Measurements from ENCODE around the gene COPS7A. TPM values are rescaled to one million over a fixed set of nuclear protein-coding genes. Genes with fewer than 3 reads are reported as not detected.
A peak's percentile ranks its signal among the peaks of the same experiment; 100 is the strongest.

Gene COPS7A
- total RNA-seq, 2 donors from 2014 or later: 43.3 to 69.2 TPM

DNA sequence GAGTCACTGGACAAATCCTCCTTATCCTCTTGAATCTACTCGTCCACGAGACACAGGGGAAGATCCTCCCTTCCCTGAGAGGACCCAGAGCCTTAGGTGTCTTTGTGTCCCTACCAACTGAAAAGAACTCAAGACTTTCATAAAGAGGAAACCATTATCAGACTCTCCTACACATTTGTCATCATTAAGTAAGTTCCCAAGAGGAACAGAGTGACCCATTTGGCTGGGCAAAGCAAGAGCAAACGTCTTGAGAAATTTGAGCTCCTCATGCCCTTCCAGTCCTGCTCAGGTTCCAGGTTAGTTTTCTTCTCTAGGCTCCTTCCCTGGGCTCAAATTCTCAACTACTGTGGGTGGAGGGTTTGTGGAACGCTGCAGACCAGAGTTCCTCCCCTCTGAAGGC is 23.4 kb downstream of the COPS7A start:
- Mint-ChIP-seq H3K36me3 (ENCODE audit: low read depth) (peaks cover 67% of the 10 kb centered on the region), H3K27ac (no peak overlapping the region), H3K4me3 (no peak overlapping the region), H3K4me1 (peaks cover 18% of the 10 kb centered on the region), H3K27me3 (ENCODE audit: insufficient read depth) (no peaks in the 10 kb centered on the region), H3K9me3 (no peaks in the 10 kb centered on the region)
- H3K9me3 ChIP-seq (ENCODE audit: control insufficient read depth, low read length): no peaks in the 10 kb centered on the region
- H3K27ac ChIP-seq (ENCODE audit: low read depth, low read length): no peak overlapping the region
- TF ChIP-seq, protein P1, sequence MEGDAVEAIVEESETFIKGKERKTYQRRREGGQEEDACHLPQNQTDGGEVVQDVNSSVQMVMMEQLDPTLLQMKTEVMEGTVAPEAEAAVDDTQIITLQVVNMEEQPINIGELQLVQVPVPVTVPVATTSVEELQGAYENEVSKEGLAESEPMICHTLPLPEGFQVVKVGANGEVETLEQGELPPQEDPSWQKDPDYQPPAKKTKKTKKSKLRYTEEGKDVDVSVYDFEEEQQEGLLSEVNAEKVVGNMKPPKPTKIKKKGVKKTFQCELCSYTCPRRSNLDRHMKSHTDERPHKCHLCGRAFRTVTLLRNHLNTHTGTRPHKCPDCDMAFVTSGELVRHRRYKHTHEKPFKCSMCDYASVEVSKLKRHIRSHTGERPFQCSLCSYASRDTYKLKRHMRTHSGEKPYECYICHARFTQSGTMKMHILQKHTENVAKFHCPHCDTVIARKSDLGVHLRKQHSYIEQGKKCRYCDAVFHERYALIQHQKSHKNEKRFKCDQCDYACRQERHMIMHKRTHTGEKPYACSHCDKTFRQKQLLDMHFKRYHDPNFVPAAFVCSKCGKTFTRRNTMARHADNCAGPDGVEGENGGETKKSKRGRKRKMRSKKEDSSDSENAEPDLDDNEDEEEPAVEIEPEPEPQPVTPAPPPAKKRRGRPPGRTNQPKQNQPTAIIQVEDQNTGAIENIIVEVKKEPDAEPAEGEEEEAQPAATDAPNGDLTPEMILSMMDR (conservative IDR thresholded peaks at IDR 0.05): no peak
- no peak overlapping the region for H3K9ac ChIP-seq (ENCODE audit: extremely low read depth, low read length, poor library complexity, severe bottlenecking)
- no peaks in the 10 kb centered on the region for H3K27me3 ChIP-seq (ENCODE audit: control insufficient read depth, insufficient read depth, low read length, poor library complexity, severe bottlenecking)
- WGBS, 2 experiments (ENCODE audit: insufficient coverage in 1 of 2, insufficient read length in 1 of 2): 95 to 100% methylated on average over 2 to 4 of the region's 4 CpGs
- no peaks in the 10 kb centered on the region for H3K4me1 ChIP-seq (ENCODE audit: control insufficient read depth, insufficient read depth, low read length)
- no peak overlapping the region for H3K4me3 ChIP-seq (ENCODE audit: low read length)
- peaks cover 58% of the 10 kb centered on the region for H3K36me3 ChIP-seq (ENCODE audit: control insufficient read depth, insufficient read depth, low read length)
- no peak for DNase-seq

DNA sequence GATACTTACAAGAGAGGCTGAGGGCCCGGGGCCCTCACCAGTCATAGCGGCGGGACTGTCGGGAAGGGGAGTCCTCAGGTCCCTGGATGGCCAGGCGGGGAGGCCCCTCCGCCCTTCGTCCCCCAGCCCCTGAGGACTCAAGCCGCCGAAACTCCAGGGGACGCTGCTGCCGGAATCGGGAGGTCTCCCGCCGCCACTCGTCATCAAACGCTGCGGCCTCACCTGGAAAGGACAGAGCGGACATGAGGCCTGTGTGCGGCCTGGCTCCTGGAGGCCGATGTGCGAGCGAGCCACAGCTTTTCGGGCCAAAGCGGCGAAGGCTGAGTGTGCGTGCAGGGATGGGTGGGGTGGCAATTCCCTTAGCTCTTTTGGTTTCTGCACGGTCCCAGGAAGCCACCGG is 24.9 kb downstream of the COPS7A start:
- Histone ChIP-seq H3K27ac (ENCODE audit: low read depth, low read length) (no peak overlapping the region), H3K27me3 (ENCODE audit: control insufficient read depth, insufficient read depth, low read length, poor library complexity, severe bottlenecking) (no peaks in the 10 kb centered on the region), H3K9ac (ENCODE audit: extremely low read depth, low read length, poor library complexity, severe bottlenecking) (no peak overlapping the region), H3K4me3 (ENCODE audit: low read length) (no peak overlapping the region), H3K4me1 (ENCODE audit: control insufficient read depth, insufficient read depth, low read length) (peaks cover under 1% of the 10 kb centered on the region), H3K9me3 (ENCODE audit: control insufficient read depth, low read length) (no peaks in the 10 kb centered on the region), H3K36me3 (ENCODE audit: control insufficient read depth, insufficient read depth, low read length) (peaks cover 58% of the 10 kb centered on the region)
- Mint-ChIP-seq H3K9me3 (no peaks in the 10 kb centered on the region), H3K36me3 (ENCODE audit: low read depth) (peaks cover 67% of the 10 kb centered on the region), H3K27me3 (ENCODE audit: insufficient read depth) (no peaks in the 10 kb centered on the region), H3K4me3 (no peak overlapping the region), H3K27ac (no peak overlapping the region), H3K4me1 (peaks cover 14% of the 10 kb centered on the region)
- TF ChIP-seq, protein P1 (conservative IDR thresholded peaks at IDR 0.05): no peak
- no peak for DNase-seq
- WGBS, 2 experiments (ENCODE audit: insufficient coverage in 1 of 2, insufficient read length in 1 of 2): 94 to 96% methylated on average over 24 to 28 of the region's 28 CpGs

DNA sequence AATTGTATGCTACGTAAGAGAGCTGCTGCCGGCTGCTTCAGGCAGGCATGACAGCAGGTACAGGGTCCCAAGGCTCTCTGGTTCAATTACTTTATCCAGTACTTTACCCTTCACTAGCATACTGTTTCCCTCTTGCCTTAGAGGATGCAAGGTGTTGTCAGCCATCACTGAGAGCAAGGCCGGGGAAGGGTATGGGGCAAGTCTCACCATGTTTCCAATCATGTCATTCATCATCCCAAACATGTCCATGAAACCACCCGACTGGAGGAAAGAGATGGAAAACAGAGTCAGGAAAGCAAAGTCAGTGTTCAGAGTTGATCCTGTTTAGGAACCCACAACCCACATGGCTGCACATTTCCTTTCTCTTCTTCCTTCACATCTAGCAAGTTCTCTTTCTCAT is 26.7 kb downstream of the COPS7A start:
- no peak for DNase-seq
- Mint-ChIP-seq H3K27me3 (ENCODE audit: insufficient read depth) (no peaks in the 10 kb centered on the region), H3K27ac (peak overlapping the region; percentile 52), H3K36me3 (ENCODE audit: low read depth) (peaks cover 62% of the 10 kb centered on the region), H3K4me3 (no peak overlapping the region), H3K9me3 (no peaks in the 10 kb centered on the region), H3K4me1 (peaks cover 18% of the 10 kb centered on the region)
- WGBS, 2 experiments (ENCODE audit: insufficient coverage in 1 of 2, insufficient read length in 1 of 2): 94 to 100% methylated on average over 3 to 4 of the region's 4 CpGs
- Histone ChIP-seq H3K4me3 (ENCODE audit: low read length) (no peak overlapping the region), H3K27ac (ENCODE audit: low read depth, low read length) (no peak overlapping the region), H3K9me3 (ENCODE audit: control insufficient read depth, low read length) (no peaks in the 10 kb centered on the region), H3K4me1 (ENCODE audit: control insufficient read depth, insufficient read depth, low read length) (peaks cover 5% of the 10 kb centered on the region), H3K36me3 (ENCODE audit: control insufficient read depth, insufficient read depth, low read length) (peaks cover 58% of the 10 kb centered on the region), H3K9ac (ENCODE audit: extremely low read depth, low read length, poor library complexity, severe bottlenecking) (no peak overlapping the region), H3K27me3 (ENCODE audit: control insufficient read depth, insufficient read depth, low read length, poor library complexity, severe bottlenecking) (no peaks in the 10 kb centered on the region)
- TF ChIP-seq, protein P1 (conservative IDR thresholded peaks at IDR 0.05): no peak
